WERI-Rb-1 (cell line): ENCODE measurements around the gene RRP1.

Experiments
- DNase-seq: peaks from one replicate; pipeline ENCODE4 v3.0.0-alpha.2; 2020
- H3K27ac ChIP-seq: fragments of 250-450 bp; sonication (Bioruptor Pico); 2 replicates; pipeline ENCODE4 v1.5.1; 2020; ENCODE audit warnings: mild to moderate bottlenecking, moderate library complexity
- H3K27me3 ChIP-seq: fragments of 250-450 bp; sonication (Bioruptor Pico); 2 replicates; pipeline ENCODE4 v1.5.1; 2021; ENCODE audit warnings: mild to moderate bottlenecking, low read depth, moderate library complexity; ENCODE audit not compliant: insufficient read depth, severe bottlenecking
- H3K36me3 ChIP-seq: fragments of 250-450 bp; sonication (Bioruptor Pico); 2 replicates; pipeline ENCODE4 v1.5.1; 2020; ENCODE audit warnings: mild to moderate bottlenecking, moderate library complexity
- H3K4me3 ChIP-seq: 2 replicates; pipeline ENCODE4 v1.5.1; 2011; ENCODE audit warnings: low read depth, mild to moderate bottlenecking, control low read depth, low read length
- H3K9me3 ChIP-seq: fragments of 250-450 bp; sonication (Bioruptor Pico); 2 replicates; pipeline ENCODE4 v1.5.1; 2021; ENCODE audit warnings: mild to moderate bottlenecking, moderate library complexity; ENCODE audit not compliant: severe bottlenecking
- TF ChIP-seq, protein P1 (sequence below): IDR thresholded peaks from 2 replicates; pipeline ENCODE4 v1.5.1; 2011; ENCODE audit warnings: low read depth, mild to moderate bottlenecking, control low read depth, inconsistent platforms, low read length

The RRP1 gene

DNA sequence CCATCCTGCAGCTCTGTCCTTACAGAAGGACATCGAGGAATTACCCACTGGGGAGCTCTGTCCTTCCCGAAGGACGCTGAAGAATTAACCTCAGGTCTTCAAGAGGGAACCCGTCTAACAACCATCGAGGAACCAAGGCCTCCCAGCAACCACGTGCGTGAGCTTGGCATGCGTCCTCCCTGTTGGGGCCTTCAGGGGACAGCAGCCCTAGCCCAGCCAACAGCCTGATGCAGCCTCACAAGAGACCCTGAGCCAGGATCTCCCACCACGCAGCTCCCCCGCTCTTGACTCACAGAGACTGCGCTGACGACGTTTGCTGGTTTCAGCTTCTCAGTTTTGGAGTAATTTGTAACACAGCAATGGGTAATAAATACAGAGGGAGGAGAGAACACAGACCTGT is 56.0 kb downstream of the RRP1 start:
- Histone ChIP-seq H3K36me3 (no peaks in the 10 kb centered on the region), H3K9me3 (peaks cover 3% of the 10 kb centered on the region), H3K4me3 (no peak overlapping the region), H3K27ac (no peak overlapping the region), H3K27me3 (no peaks in the 10 kb centered on the region)
- TF ChIP-seq, protein P1, sequence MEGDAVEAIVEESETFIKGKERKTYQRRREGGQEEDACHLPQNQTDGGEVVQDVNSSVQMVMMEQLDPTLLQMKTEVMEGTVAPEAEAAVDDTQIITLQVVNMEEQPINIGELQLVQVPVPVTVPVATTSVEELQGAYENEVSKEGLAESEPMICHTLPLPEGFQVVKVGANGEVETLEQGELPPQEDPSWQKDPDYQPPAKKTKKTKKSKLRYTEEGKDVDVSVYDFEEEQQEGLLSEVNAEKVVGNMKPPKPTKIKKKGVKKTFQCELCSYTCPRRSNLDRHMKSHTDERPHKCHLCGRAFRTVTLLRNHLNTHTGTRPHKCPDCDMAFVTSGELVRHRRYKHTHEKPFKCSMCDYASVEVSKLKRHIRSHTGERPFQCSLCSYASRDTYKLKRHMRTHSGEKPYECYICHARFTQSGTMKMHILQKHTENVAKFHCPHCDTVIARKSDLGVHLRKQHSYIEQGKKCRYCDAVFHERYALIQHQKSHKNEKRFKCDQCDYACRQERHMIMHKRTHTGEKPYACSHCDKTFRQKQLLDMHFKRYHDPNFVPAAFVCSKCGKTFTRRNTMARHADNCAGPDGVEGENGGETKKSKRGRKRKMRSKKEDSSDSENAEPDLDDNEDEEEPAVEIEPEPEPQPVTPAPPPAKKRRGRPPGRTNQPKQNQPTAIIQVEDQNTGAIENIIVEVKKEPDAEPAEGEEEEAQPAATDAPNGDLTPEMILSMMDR, result no peak
- DNase-seq, result no peak

DNA sequence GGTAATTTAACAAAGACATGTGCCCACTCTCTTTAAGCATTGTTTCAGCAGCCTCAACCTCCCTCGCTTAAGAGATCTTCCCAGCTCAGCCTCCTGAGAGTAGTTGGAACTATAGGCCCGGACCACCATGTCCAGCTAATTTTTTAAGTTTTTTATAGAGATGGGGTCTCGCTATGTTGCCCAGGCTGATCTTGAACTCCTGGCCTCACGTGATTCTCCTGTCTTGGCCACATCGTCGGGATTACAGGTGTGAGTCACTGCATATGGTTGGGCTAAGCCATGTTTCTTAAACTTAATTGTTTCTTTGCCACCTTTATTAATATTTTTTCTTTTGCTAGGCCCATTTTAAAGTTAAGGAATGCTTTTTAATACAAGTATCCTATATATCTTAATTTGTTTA is 57.1 kb downstream of the RRP1 start:
- Histone ChIP-seq H3K4me3 (no peak overlapping the region), H3K9me3 (peaks cover 3% of the 10 kb centered on the region), H3K27me3 (no peaks in the 10 kb centered on the region), H3K27ac (peak overlapping the region; percentile 73), H3K36me3 (no peaks in the 10 kb centered on the region)
- TF ChIP-seq, protein P1, result no peak
- no peak for DNase-seq

DNA sequence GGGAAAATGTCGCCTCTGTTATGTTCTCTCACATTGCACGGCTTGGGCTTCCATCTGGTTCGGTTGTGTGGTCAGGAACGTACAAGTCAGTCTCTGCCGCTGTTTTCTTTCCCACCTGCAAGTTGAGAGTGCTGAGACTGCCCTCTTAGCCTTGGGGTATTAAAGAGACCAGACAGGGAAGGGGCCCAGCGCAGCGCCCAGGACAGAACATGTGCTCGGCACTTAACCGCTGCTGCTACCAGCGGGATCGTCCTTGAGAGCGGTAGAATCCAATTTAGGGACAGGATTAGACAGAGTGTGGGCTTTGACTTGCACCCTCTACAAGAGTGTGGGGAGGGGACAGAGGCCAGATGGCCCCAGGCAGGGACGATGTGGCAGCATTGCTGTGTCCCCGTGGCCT is 57.9 kb downstream of the RRP1 start:
- H3K36me3 ChIP-seq, result no peaks in the 10 kb centered on the region
- no peaks in the 10 kb centered on the region for H3K27me3 ChIP-seq
- DNase-seq, result peak; percentile 91
- peak overlapping the region; percentile 2; the same call in 1 of the 2 replicates for H3K4me3 ChIP-seq
- TF ChIP-seq, protein P1, result no peak
- H3K27ac ChIP-seq, result peak overlapping the region; percentile 73
- H3K9me3 ChIP-seq, result peaks cover 3% of the 10 kb centered on the region

DNA sequence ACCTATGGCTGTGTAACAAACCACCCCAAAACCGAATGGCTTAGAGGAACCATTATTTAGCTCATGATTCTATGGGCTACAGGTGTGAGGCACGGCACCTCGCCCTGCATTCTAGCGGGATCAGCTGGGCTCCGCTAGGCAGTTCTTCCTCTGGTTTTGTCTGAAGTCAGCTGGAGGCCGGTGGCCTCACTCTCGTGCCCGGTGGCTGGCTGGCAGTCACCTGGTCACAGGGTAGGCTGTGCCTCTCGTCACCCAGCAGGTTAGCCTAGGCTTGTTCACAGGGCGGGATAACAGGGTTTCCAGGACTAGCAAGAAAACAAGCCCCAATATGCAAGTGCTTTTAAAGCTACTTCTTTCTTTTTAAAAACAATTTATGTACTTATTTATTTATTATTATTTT is 59.4 kb downstream of the RRP1 start:
- no peak for DNase-seq

DNA sequence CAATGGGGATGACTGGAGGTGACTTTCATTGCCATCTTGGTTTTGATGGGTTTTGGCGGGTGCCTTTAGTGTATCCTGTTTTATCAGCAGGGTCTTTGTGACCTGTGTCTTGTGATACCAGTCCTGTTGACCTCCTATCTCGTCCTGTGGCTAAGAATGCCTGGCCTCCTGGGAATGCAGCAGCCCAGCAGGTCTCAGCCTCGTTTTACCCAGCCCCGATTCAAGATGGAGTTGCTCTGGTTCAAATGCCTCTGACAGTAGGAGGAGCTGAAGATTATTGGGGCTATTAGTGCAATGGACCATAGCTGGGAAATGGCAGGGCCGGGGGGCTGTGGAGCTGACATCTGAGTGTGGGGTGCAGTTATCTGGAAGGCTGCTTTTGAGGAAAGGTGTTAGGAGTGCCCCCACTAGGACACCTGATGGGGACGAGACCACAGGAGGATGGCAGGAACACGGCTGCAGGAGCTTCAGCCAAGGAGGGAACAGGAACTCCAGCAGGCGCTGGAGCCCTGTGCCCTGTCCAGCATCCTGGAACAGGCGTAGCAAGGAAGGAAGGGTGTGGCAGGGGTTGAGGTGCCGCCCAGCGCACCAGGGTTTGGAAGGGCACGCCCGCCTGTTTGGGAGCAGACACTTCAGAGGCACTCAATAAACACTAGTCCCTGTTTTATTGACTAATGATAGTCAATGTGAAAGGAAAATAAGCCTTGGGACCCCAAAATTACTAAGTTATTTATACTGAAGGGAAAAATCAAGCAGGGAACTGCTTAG is 60.3 kb downstream of the RRP1 start:
- DNase-seq, result no peak
- no peaks in the 10 kb centered on the region for H3K36me3 ChIP-seq
- TF ChIP-seq, protein P1, result no peak

More for the DNA sequence above, 59.4 kb downstream of the RRP1 start:
- Histone ChIP-seq H3K9me3 (peaks cover 3% of the 10 kb centered on the region), H3K27me3 (no peaks in the 10 kb centered on the region), H3K27ac (no peak overlapping the region), H3K4me3 (no peak overlapping the region), H3K36me3 (no peaks in the 10 kb centered on the region)
- TF ChIP-seq, protein P1, result no peak

More for the DNA sequence above, 60.3 kb downstream of the RRP1 start:
- H3K4me3 ChIP-seq, result no peak overlapping the region
- peaks cover 7% of the 10 kb centered on the region for H3K9me3 ChIP-seq
- H3K27ac ChIP-seq, result no peak overlapping the region
- no peaks in the 10 kb centered on the region for H3K27me3 ChIP-seq
